Motor neuron (in vitro differentiated cells): ENCODE measurements around the gene TMEM154. TPM values are rescaled to one million over a fixed set of nuclear protein-coding genes. Genes with fewer than 3 reads are reported as not detected.

Experiments used
- ATAC-seq, 8 experiments: fragments of 200-7000 bp; cut with Tn5 transposase; replicated peaks in 6 of 8; 2 replicates each; pipeline ENCODE4 v1.8.0; 2021; ENCODE audit warnings: mild to moderate bottlenecking in 8 of 8, moderate library complexity in 8 of 8
- H3K27ac ChIP-seq, 2 donors: fragments of 250-450 bp; sonication (Bioruptor Pico); 2 replicates each; pipeline ENCODE4 v1.9.0; 2021; ENCODE audit warnings: antibody characterized with exemption in 2 of 2, mild to moderate bottlenecking in 2 of 2, moderate library complexity in 1 of 2
- H3K4me1 ChIP-seq, 2 donors: fragments of 250-450 bp; sonication (Bioruptor Pico); replicated peaks in 1 of 2; 2 replicates each; pipeline ENCODE4 v1.6.1; 2021; ENCODE audit warnings: antibody characterized with exemption in 2 of 2, mild to moderate bottlenecking in 2 of 2, moderate library complexity in 1 of 2
- H3K4me3 ChIP-seq, 5 donors: fragments of 250-450 bp; sonication (Bioruptor Pico); 2 replicates each; pipeline ENCODE4 v1.9.0; 2021; ENCODE audit warnings: antibody characterized with exemption in 5 of 5, mild to moderate bottlenecking in 5 of 5, moderate library complexity in 4 of 5
- whole genome bisulfite sequencing, 10 experiments: fragments of 450-650 bp; shearing (Covaris generic); methylation state at CpG; one replicate each; pipeline ENCODE4 v1.0.0; 2022; 5-methylcytosine and 5-hydroxymethylcytosine counted together
- in situ Hi-C, 9 experiments: fragments of 400-800 bp; cut with MboI; loops; one replicate each; pipeline ENCODE4 v1.15.0; 2021; ENCODE audit warnings: low sequenced_read_pairs in 9 of 9, low pct_unique_long_range_greater_than_20kb in 2 of 9; ENCODE audit not compliant: unreplicated experiment in 9 of 9
- total RNA-seq, 8 experiments: library from RNA; unstranded; fragments of 300-600 nt; gene quantifications; 2 replicates each; pipeline versions ENCODE4 v1.2.3 to v1.2.4, GENCODE V29; 2022

The TMEM154 gene
- total RNA-seq, 8 experiments from 2014 or later: 0.04 to 4.3 (median 0.23) TPM

DNA sequence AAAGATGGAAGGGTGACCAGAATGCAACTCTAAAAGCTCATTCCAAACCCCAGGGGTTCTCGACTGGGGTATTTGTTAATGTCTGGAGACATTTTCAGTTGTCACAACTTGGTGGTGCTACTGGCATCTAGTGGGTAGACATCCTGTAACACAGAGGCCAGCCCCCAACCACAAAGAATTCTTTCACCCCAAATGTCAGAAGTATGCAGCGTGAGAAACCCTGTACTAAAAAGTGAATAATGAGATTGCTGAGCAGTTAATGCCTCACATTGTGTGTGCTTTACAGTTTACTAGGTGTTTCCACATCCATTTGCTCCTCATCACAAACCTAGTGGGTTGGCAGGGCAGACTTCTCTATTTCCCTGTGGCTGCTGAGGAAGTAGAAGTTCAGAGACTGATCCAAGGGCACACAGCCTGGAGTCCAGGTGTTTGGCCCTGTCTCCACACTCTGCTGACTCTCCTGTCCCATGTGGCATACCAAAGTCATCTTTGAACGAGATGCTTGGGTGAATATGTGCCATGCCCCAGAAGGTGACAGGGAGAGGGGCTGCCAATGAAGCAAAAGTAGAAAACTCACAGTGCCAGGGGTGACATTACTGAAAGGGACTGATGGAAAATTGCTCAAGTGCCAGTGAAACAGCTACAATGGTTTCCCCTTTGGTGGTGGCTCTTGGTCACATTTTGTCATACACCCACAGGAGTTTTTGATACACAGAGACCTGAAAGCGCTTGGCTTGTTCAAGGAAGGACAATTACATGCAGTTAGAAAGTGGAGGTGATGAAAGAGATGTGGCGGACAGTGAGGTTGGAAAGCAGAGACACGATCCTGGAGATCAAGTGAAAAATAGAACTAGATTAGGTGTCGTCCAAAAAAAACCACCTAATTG lies 10.1 kb upstream of the TMEM154 start:
- no peak overlapping the region for H3K27ac ChIP-seq
- peaks cover 0 to 2% of the 10 kb centered on the region in 2 donors for H3K4me1 ChIP-seq
- 31 to 100% (median 90%) methylated on average over 1 to 6 of the region's 7 CpGs for WGBS, 10 experiments
- no peak for ATAC-seq
- H3K4me3 ChIP-seq: no peak overlapping the region
- in situ Hi-C loops: no loop called here

- in situ Hi-C loops: no loop called here
- no peak overlapping the region for H3K4me3 ChIP-seq
- peak in 1 of 8 experiments; percentile 31 for ATAC-seq
- 0 to 100% (median 60%) methylated on average over 1 to 2 of the region's 2 CpGs; no CpG with 5 or more reads in 1 of the 10 experiments for WGBS, 10 experiments
- H3K4me1 ChIP-seq: peaks cover 0 to 2% of the 10 kb centered on the region in 2 donors
- no peak overlapping the region for H3K27ac ChIP-seq
Observed at GRCh38 chr4:152687974-152688599, 8.3 kb upstream of the TMEM154 start.

- no peak for ATAC-seq
- in situ Hi-C loops: no loop called here
- Histone ChIP-seq H3K4me3 (no peak overlapping the region), H3K27ac (no peak overlapping the region), H3K4me1 (peaks cover 12 to 16% of the 10 kb centered on the region in 2 donors)
- WGBS, 10 experiments: 0 to 100% (median 95%) methylated on average over 1 to 5 of the region's 8 CpGs
Observed at GRCh38 chr4:152686452-152687013, 6.7 kb upstream of the TMEM154 start.

GRCh38 chr4:152684587-152684986 lies 4.8 kb upstream of the TMEM154 start:
- WGBS, 10 experiments: 60 to 89% (median 80%) methylated on average over 1 to 2 of the region's 2 CpGs; no CpG with 5 or more reads in 5 of the 10 experiments

DNA sequence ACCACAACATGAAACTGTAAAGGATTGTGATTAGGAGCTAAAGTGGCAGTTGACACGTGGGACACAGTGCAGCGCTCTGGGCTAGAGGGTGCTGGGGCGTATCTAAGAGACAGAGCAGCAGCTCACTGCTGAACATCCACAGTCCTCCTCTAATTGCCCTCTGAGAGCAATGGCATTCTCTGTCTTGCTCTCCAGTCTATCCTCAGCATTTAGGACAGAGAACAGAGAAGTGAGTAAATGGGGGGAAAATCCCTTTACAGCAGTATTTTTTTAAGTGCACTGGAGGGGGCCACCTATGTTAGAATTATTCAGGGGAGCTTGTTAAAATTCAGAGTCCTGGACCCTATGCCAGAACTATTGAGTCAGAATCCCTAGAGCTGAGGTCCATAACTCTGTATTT lies 4.2 kb upstream of the TMEM154 start:
- ATAC-seq: peak in 1 of 8 experiments; percentile 18
- Histone ChIP-seq H3K4me1 (peaks cover 20 to 21% of the 10 kb centered on the region in 2 donors), H3K4me3 (no peak overlapping the region), H3K27ac (no peak overlapping the region)
- in situ Hi-C loops: no loop called here
- 73 to 100% (median 87%) methylated on average over 1 to 3 of the region's 3 CpGs; no CpG with 5 or more reads in 6 of the 10 experiments for WGBS, 10 experiments

More at GRCh38 chr4:152684587-152684986, 4.8 kb upstream of the TMEM154 start:
- no peak for ATAC-seq
- Histone ChIP-seq H3K4me1 (peaks cover 20 to 21% of the 10 kb centered on the region in 2 donors), H3K4me3 (no peak overlapping the region), H3K27ac (no peak overlapping the region)
- in situ Hi-C loops: no loop called here

DNA sequence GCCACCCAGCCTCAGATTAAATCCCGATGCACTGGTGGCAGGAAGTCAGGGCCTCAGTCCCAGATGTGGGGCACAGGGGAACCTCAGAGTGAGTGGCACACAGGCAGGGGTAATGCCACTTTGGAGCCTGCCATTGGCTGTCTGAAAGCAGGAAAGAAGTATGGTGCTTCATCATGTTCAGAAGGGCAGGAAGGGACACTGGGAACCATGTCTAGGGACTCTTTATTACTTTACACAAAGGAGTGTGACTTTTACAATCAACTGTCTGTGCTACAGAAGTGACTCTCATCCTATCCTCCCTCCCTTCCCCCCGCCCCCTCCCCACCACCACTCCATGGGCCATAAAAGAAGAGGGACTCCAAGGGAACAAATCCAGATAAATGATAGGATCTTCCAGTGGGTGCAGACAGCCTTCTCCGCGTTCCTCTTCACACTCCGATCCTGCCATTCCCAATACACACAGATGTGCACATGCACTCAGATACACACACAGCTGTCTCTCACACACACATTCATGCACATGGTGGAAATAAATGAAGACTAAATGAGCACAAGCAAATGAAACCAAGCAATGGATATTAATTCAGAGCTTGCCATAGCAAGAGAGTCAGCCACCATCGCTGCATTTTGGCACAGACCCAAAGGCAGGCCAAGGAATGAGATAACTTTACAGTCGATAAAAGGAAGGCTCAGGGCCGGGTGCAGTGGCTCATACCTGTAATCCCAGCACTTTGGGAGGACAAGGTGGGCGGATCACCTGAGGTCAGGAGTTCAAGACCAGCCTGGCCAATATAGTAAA lies 2.5 kb upstream of the TMEM154 start:
- ATAC-seq: peak in 1 of 8 experiments; percentile 7
- H3K4me1 ChIP-seq: peaks cover 17 to 21% of the 10 kb centered on the region in 2 donors
- in situ Hi-C loops: no loop called here
- WGBS, 10 experiments: 22 to 100% (median 83%) methylated on average over 1 to 5 of the region's 9 CpGs; no CpG with 5 or more reads in 1 of the 10 experiments
- H3K4me3 ChIP-seq: no peak overlapping the region
- H3K27ac ChIP-seq: no peak overlapping the region

DNA sequence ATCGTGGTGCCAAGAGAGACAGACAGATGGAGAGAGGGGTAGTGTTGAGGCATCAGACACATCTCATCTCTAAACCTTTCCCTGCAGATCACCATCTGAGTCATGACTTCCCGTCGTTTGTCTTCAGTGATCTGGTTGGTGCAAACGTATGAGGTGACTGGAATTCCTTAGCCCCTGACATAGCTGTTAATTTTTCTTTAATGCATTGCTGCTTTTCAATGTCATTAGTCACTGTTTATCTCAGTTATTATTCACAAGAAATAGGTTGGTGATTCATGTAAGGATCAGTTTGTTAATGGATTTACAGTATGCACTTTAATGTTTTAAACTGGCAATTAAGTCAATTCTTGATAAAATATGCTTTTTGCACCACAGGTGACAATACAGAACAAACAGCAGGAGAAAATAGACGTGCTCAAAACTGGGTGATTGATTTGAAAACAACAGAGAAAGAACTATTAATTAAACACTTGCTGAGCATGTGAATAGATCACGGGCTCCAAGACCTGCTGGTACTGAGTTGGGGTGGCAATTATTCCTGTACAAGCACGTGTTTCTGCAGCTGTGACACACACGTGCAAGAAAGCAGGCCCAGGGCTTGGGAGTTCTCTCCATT lies 1.3 kb upstream of the TMEM154 start:
- no peak overlapping the region for H3K4me3 ChIP-seq
- in situ Hi-C loops: no loop called here
- ATAC-seq: peak in 7 of 8 experiments; percentile 12 to 83 (median 76)
- 26 to 69% (median 48%) methylated on average over 1 to 8 of the region's 8 CpGs; no CpG with 5 or more reads in 2 of the 10 experiments for WGBS, 10 experiments
- H3K27ac ChIP-seq: no peak overlapping the region
- H3K4me1 ChIP-seq: peaks cover 17 to 21% of the 10 kb centered on the region in 2 donors

- Histone ChIP-seq H3K27ac (no peak overlapping the region), H3K4me1 (peaks cover 17 to 21% of the 10 kb centered on the region in 2 donors), H3K4me3 (no peak overlapping the region)
- in situ Hi-C loops: no loop called here
- 50 to 100% (median 63%) methylated on average over 1 of the region's 1 CpG; no CpG with 5 or more reads in 4 of the 10 experiments for WGBS, 10 experiments
- no peak for ATAC-seq
Observed at GRCh38 chr4:152678841-152679240, 956 bp downstream of the TMEM154 start.

- H3K27ac ChIP-seq: no peak overlapping the region
- peaks cover 10 to 15% of the 10 kb centered on the region in 2 donors for H3K4me1 ChIP-seq
- no peak for ATAC-seq
- WGBS, 10 experiments: 25 to 100% (median 71%) methylated on average over 1 to 2 of the region's 2 CpGs; no CpG with 5 or more reads in 1 of the 10 experiments
- in situ Hi-C loops: no loop called here
- no peak overlapping the region for H3K4me3 ChIP-seq
Observed at GRCh38 chr4:152677117-152677516, 2.7 kb downstream of the TMEM154 start.

- WGBS, 10 experiments: 59 to 100% (median 83%) methylated on average over 1 to 3 of the region's 3 CpGs; no CpG with 5 or more reads in 2 of the 10 experiments
- Histone ChIP-seq H3K4me3 (no peak overlapping the region), H3K27ac (no peak overlapping the region), H3K4me1 (peaks cover 1 to 6% of the 10 kb centered on the region in 2 donors)
- in situ Hi-C loops: no loop called here
- ATAC-seq: no peak
Observed at GRCh38 chr4:152676052-152676854, 3.5 kb downstream of the TMEM154 start.

GRCh38 chr4:152674359-152674758 lies 5.4 kb downstream of the TMEM154 start:
- H3K27ac ChIP-seq: no peak overlapping the region
- no peak for ATAC-seq
- WGBS, 10 experiments: 39 to 100% (median 67%) methylated on average over 1 to 3 of the region's 3 CpGs; no CpG with 5 or more reads in 5 of the 10 experiments
- H3K4me3 ChIP-seq: no peak overlapping the region
- H3K4me1 ChIP-seq: no peaks in the 10 kb centered on the region
- in situ Hi-C loops: no loop called here
